KG1 (cell line): ENCODE results near the gene PDE4B.
"Not testable (repeated sequence)": the region's sequence is repeated elsewhere in the genome, so short reads cannot be mapped to it uniquely, and the experiment has no call there.

Experiments
- DNase-seq: peaks from one replicate; lab custom pipeline; 2025; lab: John Stamatoyannopoulos, UW

Gene PDE4B

DNA sequence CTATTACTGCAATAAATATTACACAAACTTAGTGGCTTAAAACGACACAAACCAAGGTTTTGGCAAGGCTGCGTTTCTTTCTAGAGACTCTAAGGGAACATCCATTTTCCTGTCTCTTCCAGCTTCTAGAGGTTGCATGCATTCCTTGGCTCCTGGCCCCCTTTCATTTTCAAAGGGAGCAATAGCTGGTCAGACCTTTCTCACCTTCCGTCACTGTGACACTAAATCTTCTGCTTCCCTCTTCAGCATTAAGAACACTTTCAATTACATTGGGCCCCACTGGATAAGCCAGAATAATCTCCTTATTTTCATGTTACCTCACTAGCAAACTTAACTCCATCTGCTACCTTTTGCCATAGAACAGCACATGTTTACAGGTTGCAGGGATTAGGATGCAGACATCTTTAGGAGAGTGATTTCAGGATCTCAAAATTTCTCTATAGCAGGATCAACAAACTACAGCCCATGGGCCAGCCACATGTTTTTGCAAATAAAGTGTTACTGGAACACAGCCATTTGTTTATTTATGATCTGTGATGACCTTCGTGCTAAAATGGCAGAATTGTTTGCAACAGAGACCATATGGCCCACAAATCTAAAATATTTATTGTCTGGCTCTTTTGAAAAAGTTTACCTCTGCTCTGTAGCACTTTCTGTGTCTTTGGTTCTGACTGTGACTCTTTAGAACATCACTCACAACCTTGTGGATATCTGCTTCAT, 519.7 kb downstream of the PDE4B start:
- no peak for DNase-seq

GRCh38 chr1:66313429-66313828, 520.7 kb downstream of the PDE4B start:
- DNase-seq = no peak

DNA sequence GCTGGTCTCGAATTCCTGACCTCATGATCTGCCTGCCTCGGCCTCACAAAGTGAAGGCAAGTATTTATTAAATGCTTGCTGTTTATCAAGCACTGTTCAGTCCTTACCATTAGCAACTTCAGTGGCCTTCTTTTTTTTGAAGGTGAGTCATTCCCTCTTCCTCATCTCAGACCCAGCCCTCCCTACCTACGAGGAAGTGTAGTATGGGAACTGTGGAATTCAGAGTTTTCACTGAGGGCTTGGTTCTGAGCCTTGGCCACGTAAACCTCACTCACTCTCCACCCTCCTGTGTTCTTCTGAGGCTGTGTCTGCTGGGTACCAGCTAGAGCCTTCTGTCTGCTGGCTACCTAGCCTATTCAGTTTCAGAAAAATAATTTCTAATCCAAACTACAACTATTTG, 523.0 kb downstream of the PDE4B start:
- DNase-seq = no peak

- DNase-seq = peak; percentile 31
Measured at GRCh38 chr1:66316464-66317247, 524.0 kb downstream of the PDE4B start.

DNA sequence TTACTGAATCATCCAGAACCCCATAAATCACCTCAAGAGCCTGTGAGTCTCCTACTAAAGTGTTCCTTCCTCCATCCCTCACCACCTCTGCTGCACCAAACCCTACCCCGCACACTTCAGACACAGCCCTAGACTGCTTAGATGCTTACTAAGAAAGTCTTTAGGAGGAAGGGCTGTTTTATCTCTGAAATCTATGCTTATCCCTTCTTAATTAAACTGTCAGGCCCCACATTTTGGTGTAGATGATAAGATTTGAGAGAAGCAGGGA, 524.5 kb downstream of the PDE4B start:
- no peak for DNase-seq

- no peak for DNase-seq
Measured at GRCh38 chr1:66320231-66320630, 527.5 kb downstream of the PDE4B start.

- not testable (repeated sequence) for DNase-seq
Measured at GRCh38 chr1:66322462-66322861, 529.8 kb downstream of the PDE4B start.

DNA sequence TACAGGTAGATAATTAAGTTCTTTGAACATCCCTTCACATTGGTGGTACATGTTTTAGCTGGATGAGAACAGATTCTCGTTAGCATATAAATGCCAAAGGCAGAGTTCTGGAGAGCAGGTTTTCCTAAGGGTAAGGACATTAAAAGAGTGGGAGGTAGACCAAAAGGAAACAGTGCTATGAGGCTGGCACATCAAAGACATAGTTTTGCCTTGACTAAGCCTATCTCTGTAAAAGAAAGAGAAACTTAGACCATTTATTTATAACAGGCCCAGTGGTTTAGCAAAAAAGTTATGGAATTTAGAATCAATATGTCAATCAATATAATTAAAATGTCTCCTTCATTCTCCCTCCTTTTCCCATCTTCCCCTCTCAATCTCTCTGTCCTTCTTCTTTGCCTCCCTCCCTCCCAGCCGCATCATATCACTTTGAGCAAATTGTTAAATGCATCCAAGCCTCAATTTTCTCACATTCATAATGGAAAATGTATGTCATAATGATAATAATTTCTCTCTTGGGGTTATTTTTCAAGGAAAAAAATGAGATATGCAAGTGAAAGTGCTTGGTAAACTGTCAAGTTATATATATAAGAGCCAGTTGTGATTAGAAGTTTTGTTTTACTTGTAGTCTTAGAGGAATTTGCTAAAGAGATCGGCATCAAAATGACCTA, 531.4 kb downstream of the PDE4B start:
- DNase-seq = no peak

- no peak for DNase-seq
Measured at GRCh38 chr1:66325594-66326380, 533.1 kb downstream of the PDE4B start.

- DNase-seq = no peak
Measured at GRCh38 chr1:66326867-66327266, 534.2 kb downstream of the PDE4B start.

- no peak for DNase-seq
Measured at GRCh38 chr1:66327588-66327987, 534.9 kb downstream of the PDE4B start.

DNA sequence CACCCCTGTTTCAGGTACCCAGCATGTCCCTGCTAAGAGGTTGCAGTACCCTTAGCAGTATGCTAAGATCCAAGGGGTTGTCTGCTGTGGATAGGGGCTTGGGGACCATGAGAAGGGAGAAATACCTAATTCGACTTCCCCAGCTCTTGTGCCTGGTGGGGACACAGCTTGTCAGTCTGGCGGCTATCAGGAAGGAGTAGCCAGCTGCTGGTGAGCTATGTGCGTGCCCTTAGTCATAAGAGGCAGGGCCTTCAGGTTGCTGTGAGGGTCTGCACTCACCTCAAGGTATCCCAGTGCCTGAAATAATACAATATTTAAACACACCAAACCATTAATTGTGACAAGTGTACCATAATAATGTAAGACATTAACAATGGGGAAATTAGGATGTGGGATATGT, 536.2 kb downstream of the PDE4B start:
- no peak for DNase-seq

DNA sequence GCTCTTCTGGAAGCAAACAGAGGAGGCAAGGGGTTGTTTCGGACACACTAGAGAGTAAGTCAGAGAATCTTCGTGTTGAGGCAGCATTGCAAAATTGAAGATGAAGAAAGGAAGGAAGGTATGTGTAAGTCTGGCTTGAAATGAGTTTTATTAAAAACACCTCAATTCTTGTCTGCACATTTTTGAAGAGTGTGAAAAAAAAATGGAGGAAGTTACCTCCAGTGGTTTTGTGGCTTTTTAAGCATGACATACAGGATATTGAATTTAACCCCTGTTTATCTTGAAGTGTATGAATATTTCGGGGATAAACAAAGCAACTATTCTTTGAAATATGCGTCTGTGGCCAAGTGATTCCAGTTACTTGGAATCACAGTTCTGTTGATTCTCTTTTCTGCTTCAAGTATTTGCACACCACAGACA, 538.0 kb downstream of the PDE4B start:
- DNase-seq = peak; percentile 19

DNA sequence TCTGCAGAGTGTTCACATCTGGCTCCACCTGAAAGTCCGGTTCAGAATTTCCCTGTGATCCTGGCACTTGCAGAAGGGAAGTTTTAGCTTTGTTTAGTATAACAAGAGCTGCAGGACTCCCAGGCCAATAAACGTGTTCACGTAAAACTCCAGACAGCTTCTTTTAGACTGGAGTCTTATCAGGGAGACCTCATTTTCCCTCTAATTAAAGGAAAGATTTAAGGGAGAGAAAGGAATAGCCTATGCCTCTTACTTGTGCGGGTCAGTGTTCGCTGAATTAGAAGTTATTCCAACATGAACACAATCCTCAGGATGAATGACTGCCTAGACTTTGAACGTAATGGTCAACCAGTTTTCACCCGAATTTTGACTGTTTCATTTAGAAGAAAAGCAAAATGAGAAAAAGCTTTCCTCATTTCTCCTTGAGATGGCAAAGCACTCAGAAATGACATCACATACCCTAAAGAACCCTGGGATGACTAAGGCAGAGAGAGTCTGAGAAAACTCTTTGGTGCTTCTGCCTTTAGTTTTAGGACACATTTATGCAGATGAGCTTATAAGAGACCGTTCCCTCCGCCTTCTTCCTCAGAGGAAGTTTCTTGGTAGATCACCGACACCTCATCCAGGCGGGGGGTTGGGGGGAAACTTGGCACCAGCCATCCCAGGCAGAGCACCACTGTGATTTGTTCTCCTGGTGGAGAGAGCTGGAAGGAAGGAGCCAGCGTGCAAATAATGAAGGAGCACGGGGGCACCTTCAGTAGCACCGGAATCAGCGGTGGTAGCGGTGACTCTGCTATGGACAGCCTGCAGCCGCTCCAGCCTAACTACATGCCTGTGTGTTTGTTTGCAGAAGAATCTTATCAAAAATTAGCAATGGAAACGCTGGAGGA, 539.2 kb downstream of the PDE4B start:
- no peak for DNase-seq

- no peak for DNase-seq
Measured at GRCh38 chr1:66332548-66332901, 539.8 kb downstream of the PDE4B start.

DNA sequence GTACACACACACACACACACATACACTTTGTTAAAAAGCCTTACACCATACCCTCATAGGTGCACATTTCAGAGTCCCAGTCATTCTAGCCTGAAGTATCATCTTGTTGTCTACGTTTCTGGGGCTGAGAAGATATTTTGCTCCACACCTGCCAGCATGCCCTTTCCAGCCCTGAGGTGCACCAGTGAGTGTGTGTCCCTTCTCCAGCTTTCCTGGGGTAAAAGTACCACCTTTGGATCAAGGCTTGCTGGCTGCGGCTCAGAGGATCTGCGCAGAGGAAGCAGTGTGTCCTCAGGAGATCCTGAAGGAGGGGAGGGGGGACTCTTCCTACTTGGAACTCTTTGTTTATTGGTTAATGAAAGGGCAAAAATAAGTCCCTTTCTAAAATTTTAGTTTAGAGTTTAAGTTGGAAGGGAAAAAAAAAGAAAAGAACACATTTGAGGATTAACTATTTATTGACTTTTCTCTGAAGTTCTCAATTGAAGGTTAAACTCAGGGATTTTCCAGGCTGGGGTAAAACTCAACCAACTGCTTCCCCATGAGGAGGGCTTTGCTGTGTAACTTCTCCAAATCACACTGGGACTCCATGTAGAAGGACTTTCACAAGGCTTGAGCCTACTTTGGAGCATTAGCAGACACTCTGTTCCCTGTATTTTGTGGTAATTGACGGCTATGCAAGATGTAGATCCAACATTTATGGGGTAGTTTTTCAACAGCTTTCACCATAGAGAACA, 540.9 kb downstream of the PDE4B start:
- no peak for DNase-seq

DNA sequence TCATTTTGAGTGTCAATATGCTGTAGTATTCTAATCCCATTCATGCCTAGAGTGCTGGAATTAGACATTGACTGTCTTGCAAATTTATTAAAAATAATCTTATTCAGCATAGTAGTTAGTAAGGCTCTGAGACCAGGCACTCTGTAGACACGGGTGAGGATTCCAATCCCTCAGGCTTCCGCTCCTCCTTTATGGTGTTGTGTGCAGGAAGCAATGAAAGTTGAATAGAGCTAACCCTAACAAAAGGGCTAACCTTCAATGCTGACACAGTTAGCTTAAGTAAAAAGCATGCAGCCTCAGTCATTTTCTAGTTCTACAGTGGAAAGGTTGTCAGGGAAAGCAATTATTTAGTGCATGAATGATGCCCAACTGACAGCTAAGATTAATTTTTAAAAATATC, 541.6 kb downstream of the PDE4B start:
- DNase-seq = no peak

GRCh38 chr1:66335125-66335524, 542.4 kb downstream of the PDE4B start:
- no peak for DNase-seq

- DNase-seq = peak; percentile 77
Measured at GRCh38 chr1:66335859-66336640, 543.4 kb downstream of the PDE4B start.

- peak; percentile 51 for DNase-seq
Measured at GRCh38 chr1:66336641-66336990, 543.9 kb downstream of the PDE4B start.
